IPS-NIHi11 (cell line): ENCODE data around the gene NINJ2.
A peak's percentile ranks its signal among the peaks of the same experiment; 100 is the strongest.

ENCODE experiments used
- DNase-seq: peaks from one replicate; pipeline ENCODE4 v3.0.0; 2012; ENCODE audit warnings: mixed read lengths, low spot score

Gene NINJ2

DNA sequence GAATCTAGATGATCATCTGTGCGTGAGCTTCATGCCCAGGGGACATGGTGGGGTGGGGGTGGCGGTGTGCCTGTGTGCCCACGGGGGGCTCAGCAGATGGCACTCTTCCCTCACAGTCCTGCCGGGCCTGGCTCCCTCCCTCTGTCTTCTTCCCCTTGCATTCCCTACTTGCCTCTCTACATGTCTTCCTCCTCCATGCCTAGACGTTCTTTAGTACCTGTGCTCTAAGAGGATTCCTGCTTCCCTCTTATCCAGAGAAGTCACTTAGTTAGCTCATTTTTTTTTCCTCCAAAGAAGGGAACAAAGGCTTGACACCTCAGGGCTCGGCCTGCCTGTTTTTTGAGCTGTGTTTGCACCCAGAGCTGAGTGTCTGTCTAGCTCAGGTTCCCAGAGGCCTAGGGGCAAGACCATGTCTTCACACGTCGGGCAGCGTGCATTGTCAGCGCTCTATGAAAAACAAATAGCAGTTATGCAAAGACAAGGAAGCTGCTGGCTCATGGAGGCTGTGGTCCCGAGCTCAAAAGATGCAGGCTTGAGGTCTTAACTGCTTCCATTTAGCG is 48.8 kb downstream of the NINJ2 start:
- peak; percentile 38 for DNase-seq

DNA sequence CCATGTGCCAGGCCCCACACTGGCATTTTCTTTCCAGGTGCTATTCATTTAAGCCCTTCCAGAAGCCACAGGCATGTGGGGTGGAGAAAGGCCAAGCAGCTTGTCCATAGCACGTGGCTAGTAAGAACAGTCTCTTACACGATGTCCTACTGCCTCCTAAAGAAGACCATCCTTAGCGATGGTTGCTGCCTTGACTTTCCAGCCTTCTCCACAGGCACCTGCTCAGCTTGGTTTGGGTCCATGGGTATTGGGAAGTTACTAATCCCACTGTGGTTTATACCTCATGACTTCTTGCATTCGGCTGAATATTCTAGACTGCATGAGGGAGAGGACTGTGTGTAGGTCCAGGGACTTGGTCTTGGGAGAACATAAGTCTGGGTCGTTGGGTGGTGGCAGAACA is 49.2 kb downstream of the NINJ2 start:
- no peak for DNase-seq

DNA sequence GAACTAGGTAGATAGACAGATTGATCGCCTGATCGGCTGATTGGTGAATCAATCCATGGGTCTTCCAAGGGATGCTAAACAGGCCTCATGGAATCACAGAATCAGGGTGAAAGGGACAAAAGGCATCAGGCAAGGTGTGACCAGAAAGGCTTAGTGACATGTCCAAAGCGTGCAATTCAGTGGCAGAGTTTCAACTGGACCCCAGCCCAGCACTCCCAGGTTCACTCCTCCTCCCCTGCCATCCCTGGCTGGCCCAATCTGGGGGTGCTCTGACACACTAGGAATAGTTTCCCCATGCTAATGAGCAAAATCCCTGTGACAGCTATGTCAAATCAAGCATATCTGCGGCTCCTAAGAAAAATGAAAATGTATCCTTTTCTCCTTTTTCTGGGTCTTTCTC is 50.4 kb downstream of the NINJ2 start:
- no peak for DNase-seq

DNA sequence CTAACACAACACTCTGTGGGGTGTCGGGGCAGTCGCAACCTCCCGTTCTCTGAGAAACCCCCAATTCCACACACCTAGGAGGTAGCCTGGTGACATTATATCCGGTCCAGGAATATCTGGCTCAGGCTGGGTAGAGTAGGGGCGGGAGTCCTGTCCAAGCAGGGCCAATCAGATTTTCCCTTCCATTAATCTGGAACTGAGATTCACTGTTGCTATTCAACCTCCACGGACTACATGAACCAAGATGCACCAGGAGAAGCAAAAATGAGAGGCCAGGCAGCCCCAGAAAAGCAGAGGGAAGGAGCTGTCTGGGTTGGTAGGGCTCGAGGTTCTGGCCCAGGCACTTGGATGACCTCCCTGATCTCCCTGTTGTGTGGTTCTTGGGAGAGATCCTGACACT is 51.0 kb downstream of the NINJ2 start:
- DNase-seq: no peak

DNA sequence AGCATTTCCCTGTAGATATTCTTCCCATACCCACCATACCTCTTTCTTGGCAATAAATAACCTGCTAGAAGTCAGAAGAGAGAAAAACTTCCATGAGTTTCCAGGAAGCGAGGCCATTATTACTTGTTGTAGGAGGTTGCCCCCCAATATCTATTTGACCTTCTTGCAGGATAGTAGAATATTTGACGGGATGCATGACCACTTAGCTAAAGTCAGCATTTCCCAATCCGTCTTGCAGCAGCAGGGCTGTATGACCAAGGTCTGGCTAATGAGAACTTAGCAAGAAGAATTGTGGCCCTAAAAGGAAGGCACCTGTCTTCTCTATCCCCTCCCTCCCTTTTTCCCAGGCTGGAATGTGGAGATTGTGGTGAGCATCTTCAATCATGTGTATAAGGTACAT is 51.5 kb downstream of the NINJ2 start:
- no peak for DNase-seq

DNA sequence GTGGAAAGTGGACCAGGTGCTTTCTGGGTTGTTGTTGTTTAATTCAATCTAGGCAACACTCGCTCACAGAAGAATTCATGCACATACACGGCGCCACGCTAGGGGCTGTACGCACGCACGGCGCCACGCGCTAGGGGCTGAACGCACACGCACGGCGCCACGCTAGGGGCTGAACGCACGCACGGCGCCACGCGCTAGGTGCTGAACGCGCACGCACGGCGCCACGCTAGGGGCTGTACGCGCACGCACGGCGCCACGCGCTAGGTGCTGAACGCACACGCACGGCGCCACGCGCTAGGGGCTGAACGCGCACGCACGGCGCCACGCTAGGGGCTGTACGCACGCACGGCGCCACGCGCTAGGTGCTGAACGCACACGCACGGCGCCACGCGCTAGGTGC is 54.3 kb downstream of the NINJ2 start:
- DNase-seq: no peak

DNA sequence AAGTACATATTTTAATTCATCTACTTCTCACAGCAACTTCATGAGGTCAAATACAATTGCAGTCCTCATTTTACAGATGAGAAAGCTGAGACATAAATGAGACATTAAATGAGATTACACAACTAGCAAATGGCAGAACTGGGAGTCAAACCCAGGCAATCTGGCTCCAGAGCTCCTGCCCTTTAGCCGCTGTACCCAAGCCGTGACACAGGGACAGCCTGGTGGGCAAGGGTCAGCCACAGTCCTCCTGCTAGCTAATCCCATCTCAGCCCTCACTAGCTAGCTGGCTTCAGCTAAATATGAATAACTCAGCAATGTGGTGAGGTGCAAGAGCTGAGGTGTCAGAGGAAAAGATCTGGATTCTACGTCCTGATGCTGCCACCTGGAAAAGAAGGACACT is 54.8 kb downstream of the NINJ2 start:
- DNase-seq: no peak

DNA sequence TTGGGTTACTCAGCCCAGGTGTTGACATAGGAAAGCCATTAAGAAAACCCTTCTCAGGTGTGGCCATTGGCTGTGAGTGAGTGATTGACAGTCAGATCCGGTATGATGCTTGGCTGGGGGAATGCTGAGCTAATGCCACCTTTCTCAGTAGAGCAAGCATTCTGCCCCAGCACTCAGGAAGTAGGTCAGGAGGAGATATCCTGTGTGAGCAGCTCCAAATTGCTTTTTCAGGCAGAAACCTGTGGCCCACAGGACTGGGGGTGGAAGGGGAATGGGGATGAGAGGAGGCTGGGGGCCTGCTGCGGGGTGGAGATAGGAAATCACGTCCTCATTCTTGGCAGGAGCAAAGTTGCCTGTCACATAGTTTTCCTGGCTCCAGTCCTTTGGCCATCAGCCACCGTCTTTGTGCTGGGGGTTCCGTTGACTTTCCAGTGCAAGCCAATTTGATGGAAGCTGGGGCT is 55.7 kb downstream of the NINJ2 start:
- peak; percentile 50 for DNase-seq

DNA sequence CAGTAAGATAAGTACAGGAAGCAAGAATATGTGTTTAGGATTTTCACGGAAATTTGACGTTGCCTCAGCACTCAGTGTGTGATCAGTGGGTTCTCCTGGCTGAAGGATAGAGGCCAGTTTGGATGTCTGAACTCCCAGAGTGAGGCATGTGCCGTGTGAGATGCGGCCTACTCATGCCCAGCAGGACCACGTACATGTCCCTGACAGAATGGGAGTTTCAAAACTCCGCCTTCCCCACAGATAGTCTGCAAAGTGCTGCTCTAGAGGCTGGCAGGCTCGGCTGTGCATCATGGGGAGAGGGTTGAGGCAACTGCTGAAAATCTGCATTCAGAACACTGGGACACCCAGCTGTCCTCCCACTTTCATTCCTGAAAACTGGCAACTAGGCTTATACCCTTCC is 58.3 kb downstream of the NINJ2 start:
- no peak for DNase-seq

DNA sequence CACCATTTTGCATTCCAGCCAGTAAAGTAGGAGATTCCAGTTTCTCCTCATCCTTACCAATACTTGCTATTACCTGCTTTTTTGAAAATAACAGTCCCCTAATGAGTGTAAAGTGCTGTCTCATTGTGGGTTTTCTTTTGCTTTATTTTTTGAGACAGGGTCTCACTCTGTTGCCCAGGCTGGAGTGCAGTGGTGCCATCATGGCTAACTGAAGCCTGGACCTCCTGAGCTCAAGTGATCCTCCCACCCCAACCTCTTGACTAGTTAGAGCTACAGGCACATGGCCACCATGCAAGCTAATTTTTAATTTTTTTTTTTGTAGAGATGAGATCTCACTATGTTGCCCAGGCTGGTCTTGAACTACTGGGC is 60.6 kb downstream of the NINJ2 start:
- no peak for DNase-seq

DNA sequence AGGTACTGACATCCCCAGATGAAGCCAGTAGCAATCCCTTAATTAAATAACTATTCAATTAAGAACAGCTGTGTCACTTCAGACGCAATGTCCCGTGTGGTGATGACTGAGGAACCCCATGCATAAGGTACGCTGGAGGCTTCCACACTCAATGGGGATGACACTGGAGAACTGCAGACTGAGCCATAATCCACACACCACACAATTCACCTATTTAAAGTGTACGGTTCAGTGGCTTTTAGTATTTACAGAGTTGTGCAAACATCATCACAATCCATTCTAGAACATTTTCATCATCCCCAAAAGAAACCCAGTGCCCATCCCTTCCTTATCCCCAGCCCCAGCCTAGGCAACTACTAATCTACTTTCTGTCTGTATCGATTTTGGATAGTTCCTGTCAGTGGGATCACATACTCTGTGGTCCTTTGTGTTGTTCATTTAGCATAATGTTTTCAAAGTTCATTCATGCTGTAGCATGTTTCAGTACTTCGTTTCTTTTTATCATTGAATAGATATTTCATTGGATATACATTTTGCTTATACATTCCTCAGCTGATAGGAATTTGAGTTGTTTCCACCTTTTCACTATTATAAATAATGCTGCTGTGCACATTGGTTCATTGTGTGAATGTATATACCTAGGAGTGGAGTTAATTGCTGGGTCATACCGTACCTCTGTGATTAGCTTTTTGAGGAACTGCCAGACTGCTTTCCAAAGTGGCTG is 61.1 kb downstream of the NINJ2 start:
- no peak for DNase-seq

DNA sequence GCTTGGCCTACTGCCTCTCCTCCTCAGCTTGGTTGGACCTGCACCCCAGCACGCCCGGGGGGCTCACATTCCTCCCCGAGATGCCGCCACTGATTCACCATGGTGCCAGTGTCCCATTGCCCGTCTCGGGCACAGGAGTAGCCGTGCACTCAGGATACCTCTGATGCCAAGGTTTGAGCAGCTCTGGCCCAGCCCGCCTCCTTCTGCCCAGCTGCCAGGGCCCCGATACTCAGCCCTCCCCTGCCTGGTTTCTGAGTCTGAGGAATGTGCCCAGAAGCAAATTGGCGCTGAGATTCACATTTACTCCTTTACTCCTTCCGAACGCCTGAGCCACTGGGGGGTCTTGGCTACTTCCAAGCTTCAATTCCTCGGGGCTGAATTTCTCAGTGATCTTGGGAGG is 63.5 kb downstream of the NINJ2 start:
- DNase-seq: no peak

DNA sequence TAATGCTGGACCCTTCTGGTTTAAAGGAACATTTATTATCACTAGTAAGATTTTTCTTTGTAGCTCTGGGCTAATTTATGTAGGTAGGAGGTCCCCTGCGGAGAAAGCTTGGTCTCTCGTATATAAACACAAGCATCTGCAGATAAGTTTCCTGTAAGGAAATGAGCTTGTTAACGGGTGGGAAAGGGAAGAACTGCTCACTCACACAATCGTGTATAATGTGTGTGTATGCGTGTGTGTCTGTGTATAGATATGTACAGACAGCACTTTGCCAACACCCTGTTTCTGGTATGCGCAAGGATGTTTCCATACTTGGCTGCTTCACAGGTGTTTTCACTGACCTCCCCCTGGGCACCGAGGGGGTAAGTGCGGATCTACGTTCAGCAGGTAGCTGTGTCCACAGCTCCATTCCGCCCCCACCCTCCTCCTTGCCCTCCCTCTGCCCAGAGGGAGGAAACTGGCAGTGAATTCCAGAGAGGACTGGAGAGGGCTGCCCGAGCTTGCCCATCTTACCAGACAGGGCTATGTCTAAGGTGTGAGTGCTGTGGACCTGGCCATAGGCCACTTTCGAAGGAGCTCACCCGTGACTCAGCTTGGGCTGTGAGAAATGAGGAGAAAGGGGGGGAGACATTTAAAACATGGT is 65.2 kb downstream of the NINJ2 start:
- no peak for DNase-seq

DNA sequence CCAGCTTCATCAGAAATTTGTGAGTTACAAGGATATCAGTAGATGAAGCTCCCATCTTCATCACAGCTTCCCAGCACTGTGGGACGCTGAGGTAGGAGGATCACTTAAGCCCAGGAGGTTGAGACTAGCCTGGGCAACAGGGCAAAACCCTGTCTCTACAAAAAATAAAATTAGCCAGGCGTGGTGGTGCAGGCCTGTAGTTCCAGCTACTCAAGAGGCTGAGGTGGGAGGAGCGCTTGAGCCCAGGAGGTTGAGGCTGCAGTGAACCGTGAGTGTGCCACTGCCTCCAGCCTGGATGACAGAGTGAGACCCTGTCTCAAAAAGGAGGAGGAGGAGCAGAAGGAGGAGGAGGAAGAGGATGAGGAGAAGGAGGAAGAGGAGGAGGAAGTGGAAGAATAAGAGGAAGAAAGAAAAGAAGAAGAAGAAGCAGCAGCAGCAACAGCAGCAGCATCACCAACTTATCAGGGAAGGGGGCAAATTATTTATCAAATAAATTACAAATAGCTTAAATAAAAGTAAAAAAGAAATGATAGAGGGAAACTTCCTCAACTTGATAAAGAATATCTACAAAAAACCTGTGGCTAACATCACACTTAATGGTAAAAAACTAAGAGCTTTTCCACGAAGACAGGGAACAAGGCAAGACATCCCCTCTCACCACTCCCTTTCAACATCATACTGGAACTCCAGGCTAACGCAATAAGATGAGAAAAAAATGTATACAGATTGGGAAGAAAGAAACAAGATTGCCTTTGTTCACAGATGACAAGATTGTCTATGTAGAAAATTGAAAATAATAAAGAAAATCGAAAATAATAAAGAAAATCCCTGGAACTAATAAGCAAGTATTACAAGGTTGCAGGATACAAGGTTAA is 69.6 kb downstream of the NINJ2 start:
- no peak for DNase-seq

DNA sequence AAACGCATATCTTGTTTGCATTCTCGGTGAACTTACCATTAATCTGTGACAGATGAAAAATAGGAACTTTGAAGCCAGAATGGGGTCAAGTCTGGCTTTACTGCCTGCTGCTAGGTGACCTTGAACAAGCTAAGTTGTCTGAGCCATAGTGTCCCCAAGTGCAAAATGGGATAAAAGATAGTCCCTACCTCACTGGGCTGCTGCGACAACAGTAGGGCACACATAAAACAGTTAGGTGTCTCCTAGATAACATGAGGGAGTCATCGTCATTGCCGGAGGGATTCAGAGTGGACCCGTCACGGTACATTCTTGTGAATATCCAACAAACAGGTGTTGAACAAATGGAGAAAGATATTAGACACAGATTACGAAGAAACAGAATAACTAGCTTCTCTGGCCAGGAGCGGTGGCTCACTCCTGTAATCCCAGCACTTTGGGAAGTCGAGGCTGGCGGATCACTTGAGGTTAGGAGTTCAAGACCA is 71.2 kb downstream of the NINJ2 start:
- DNase-seq: no peak

DNA sequence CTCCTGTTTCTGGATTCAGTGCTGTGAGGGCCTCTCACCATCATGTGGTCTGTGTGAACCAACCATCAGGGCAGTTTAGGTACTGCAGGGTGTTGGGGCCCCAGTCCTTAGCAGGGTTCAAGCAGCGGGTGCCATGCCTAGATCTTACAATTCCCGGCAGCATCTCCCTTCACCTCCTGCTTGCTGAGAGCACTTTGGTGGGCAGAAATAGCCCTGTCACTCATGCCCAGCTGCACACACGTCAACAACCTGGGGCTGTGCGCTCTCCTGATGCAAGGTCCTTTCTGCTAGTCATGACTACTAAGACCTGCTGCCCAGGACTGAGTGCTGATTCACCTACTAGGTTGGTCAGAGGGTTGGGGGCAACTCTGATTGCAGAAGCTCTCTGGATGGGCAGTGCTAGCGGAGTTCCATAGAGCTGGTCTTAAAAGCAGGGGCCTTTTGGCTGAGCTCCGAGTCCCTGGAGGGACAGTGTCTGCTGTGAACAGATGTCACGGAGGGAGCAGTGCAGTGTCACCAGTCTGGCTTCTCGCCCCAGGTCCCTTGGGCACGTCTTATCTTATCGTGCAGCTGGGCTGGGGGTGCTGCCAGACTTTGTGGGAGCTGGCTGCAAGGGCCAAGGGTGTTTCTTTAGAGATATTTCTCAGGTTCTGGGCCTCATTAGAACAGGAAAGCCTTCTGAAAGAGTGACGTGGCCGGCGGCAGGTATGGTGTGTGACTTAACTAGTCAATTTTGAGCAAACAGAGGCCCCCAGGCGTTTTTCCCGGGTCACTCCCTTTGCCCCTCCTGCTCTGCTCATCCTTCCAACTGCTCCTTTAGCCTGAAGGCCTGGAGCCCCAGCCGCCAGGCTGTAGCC is 71.8 kb downstream of the NINJ2 start:
- DNase-seq: peak; percentile 57

DNA sequence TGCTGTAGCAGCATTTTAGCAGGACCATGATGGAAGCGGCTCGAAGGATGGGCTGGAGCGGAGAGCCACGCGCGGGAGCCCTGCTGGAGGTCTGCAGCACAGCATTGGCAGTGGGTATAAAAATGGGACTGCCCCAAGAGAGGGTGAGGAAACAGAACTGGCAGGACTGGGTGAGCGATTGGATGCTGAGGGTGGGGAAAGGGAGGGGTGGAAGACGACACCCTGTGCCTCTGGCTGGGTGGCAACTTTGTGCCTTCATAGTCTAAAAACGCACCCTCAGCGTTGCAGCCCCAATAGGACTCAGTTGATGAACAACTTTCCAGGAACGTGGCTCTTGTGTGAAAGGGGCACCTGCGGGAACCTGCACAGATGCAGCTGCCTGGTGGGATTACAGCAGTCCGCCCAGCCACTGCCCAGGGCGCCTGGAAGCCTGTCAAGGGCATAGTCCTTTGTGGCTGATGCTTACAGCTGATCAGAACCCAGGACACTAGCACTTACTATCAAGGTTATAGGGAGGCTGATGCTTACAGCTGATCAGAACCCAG is 73.0 kb downstream of the NINJ2 start:
- no peak for DNase-seq

DNA sequence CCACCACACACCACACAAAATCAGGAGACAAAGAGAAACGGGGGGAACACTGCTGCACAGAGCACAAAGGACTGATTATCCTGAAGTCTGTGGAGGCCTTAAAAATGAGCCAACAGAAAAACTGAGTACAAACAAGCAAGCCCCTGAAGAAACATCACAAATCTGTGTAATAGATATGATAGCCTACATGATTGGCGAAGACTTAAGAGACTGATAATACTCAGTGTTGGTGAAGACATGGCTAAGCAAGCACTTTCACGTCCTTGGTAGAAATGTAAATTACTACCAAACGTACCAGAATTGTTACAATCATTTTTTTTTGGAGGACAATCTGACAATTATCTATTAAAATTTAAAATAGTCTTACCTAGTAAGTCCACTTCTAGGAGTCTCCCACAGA is 74.6 kb downstream of the NINJ2 start:
- no peak for DNase-seq

DNA sequence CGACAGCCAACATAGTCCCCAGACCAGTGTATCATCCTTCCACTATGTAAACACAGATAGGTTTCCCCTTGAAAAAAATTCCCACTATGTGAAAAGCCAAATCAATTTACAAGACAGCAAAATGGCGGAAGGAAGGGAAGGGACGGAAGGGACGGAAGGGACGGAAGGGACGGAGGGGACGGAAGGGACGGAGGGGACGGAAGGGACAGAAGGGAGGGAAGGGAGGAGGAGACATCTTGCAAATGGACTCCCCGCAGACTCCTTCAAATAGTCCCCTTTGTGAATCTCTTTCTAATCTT is 75.3 kb downstream of the NINJ2 start:
- DNase-seq: no peak

DNA sequence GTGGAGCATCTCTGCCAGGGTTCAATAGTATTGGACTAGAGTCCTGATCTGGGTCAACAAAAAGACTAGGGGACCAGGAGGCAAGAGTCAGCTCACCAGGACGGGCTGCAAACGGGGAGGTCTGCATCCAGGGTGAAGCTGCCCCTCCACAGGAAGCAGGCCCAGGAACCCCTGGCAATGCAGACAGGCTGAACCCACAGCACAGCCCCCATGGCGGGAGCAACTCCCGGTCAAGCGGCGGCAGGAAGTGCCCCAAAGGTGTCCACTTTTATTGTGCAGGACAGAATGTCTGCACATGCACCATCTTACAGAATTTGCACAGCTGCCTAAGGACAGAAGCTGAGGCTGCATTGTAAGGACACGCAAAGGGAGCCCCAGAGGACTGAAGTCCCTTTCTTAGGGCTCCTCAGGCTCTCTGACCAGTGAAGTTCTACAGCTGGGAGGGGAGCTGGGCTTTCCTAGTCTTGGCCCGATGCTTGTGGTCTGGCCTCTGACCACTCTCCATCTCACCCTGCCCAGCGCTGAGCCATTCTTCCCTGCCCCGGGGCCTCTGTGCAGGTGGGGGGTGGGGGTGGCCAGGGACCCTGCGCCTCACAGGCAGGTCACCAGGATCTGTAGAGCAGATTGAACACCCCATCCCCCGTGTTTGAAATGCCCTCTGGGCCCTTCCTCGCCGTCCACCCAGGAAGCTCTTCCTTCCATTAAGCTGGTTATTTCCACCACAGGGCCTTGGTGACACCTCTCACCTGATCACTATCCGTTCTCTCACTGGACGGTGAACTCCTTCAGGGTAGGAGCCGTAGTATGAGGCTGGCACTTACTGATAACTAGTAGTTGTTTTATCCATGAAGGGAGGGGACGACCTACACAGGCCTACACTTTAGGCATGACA is 75.9 kb downstream of the NINJ2 start:
- DNase-seq: no peak
